ENCODE results near the gene PMM2.

DNA sequence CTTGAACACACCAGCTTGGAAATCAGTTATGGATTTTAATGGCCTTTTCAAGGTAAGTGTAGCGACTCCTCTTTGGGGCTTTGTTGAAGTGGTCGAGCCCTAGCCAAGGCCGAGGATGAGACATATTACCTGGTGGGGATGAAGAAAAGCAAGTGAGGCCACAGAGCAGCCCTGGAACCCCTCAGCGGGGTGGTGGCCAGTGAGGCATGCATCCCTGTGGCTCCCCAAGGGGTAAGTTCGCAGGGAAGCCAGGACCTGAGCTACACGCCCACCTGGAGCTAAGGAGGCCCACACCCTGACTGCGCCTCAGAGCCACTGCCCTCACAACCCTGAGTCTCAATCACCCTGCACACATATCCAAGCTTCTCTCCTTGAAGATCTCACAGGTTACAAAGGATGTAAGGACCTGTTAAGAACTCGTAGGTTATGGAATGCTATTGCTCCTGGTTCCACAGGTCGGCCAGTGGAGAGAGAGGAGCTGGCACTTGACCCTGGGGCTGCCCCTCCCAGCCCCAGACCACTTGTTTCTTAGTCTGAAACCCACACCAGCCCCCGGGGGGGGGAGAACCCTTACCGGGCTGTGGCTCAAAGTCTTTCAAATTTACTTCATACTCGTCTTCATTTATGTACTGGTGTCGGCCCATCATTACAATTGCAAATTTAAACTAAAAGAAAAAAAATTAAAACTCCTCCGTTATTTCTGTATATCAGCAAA is 96.5 kb downstream of the PMM2 start:
- TF ChIP-seq, protein P1, sequence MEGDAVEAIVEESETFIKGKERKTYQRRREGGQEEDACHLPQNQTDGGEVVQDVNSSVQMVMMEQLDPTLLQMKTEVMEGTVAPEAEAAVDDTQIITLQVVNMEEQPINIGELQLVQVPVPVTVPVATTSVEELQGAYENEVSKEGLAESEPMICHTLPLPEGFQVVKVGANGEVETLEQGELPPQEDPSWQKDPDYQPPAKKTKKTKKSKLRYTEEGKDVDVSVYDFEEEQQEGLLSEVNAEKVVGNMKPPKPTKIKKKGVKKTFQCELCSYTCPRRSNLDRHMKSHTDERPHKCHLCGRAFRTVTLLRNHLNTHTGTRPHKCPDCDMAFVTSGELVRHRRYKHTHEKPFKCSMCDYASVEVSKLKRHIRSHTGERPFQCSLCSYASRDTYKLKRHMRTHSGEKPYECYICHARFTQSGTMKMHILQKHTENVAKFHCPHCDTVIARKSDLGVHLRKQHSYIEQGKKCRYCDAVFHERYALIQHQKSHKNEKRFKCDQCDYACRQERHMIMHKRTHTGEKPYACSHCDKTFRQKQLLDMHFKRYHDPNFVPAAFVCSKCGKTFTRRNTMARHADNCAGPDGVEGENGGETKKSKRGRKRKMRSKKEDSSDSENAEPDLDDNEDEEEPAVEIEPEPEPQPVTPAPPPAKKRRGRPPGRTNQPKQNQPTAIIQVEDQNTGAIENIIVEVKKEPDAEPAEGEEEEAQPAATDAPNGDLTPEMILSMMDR (conservative IDR thresholded peaks at IDR 0.05; ENCODE audit: low read depth in 2 of 2) = no peak
- TF ChIP-seq POLR2AphosphoS5 (IDR thresholded peaks at IDR 0.05; ENCODE audit: low read depth) = no peak
- no peak for TF ChIP-seq JUNB (IDR thresholded peaks at IDR 0.05; ENCODE audit: unreplicated experiment)
- TF ChIP-seq EZH2 (IDR thresholded peaks at IDR 0.05; ENCODE audit: low read depth, unreplicated experiment) = no peak
- no peak for TF ChIP-seq EZH2phosphoT487 (IDR thresholded peaks at IDR 0.05; ENCODE audit: unreplicated experiment)
- TF ChIP-seq, protein P2, sequence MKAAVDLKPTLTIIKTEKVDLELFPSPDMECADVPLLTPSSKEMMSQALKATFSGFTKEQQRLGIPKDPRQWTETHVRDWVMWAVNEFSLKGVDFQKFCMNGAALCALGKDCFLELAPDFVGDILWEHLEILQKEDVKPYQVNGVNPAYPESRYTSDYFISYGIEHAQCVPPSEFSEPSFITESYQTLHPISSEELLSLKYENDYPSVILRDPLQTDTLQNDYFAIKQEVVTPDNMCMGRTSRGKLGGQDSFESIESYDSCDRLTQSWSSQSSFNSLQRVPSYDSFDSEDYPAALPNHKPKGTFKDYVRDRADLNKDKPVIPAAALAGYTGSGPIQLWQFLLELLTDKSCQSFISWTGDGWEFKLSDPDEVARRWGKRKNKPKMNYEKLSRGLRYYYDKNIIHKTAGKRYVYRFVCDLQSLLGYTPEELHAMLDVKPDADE (IDR thresholded peaks at IDR 0.05) = no peak
- TF ChIP-seq, protein P3, sequence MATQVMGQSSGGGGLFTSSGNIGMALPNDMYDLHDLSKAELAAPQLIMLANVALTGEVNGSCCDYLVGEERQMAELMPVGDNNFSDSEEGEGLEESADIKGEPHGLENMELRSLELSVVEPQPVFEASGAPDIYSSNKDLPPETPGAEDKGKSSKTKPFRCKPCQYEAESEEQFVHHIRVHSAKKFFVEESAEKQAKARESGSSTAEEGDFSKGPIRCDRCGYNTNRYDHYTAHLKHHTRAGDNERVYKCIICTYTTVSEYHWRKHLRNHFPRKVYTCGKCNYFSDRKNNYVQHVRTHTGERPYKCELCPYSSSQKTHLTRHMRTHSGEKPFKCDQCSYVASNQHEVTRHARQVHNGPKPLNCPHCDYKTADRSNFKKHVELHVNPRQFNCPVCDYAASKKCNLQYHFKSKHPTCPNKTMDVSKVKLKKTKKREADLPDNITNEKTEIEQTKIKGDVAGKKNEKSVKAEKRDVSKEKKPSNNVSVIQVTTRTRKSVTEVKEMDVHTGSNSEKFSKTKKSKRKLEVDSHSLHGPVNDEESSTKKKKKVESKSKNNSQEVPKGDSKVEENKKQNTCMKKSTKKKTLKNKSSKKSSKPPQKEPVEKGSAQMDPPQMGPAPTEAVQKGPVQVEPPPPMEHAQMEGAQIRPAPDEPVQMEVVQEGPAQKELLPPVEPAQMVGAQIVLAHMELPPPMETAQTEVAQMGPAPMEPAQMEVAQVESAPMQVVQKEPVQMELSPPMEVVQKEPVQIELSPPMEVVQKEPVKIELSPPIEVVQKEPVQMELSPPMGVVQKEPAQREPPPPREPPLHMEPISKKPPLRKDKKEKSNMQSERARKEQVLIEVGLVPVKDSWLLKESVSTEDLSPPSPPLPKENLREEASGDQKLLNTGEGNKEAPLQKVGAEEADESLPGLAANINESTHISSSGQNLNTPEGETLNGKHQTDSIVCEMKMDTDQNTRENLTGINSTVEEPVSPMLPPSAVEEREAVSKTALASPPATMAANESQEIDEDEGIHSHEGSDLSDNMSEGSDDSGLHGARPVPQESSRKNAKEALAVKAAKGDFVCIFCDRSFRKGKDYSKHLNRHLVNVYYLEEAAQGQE (IDR thresholded peaks at IDR 0.05; ENCODE audit: unreplicated experiment) = no peak
